SIG-M5 (cell line): ENCODE results near the gene SFTPB.
A peak's percentile ranks its signal among the peaks of the same experiment; 100 is the strongest.
"Not testable (repeated sequence)": the region's sequence is repeated elsewhere in the genome, so short reads cannot be mapped to it uniquely, and the experiment has no call there.

Experiments
- DNase-seq: peaks from one replicate; lab custom pipeline; 2025; lab: John Stamatoyannopoulos, UW

The SFTPB gene

DNA sequence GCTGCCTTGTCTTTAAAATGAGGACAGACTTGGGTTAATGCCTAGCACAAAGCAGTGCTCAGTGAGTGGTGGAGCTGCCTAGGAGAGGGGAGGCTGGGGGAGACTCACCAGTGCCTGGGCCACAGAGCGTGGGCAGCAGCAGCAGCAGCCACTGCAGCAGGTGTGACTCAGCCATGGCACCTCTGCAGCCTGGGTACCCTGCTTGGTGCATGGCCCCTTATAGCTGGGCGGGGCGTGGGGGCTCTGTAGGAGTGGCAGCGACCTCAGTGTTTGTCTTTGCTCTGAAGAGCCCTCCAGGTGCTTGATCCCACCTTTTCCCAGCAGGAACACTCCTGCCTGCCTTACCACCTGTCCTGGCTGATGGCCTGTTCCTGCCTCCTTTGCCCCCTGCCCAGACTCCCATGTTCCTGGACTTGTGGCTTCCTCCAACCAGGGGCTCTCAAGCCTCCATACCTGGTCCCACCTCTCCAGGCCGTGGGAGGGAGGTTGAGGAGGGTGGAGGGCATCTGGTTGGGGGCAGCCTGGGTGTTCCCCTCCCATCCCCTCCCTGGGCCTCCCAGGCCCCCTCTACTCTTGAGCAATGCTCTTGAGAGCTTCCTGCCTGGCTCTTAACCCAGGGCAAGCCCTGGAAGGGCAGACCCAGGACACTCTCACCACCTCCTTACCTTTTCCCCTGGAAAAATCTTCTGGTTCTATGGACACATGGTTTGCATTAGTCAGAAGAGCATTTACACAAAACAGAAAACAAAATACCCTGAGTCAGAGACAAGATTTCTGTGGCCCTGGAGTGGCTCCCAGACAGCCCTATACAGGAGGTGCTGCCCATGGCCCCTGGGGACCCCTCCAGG, at the start of gene SFTPB:
TSS of gene SFTPB (minus strand) at position 191 of the 848 bp plus-strand sequence. CDS start at position 175, 16 bp downstream.
- no peak for DNase-seq

DNA sequence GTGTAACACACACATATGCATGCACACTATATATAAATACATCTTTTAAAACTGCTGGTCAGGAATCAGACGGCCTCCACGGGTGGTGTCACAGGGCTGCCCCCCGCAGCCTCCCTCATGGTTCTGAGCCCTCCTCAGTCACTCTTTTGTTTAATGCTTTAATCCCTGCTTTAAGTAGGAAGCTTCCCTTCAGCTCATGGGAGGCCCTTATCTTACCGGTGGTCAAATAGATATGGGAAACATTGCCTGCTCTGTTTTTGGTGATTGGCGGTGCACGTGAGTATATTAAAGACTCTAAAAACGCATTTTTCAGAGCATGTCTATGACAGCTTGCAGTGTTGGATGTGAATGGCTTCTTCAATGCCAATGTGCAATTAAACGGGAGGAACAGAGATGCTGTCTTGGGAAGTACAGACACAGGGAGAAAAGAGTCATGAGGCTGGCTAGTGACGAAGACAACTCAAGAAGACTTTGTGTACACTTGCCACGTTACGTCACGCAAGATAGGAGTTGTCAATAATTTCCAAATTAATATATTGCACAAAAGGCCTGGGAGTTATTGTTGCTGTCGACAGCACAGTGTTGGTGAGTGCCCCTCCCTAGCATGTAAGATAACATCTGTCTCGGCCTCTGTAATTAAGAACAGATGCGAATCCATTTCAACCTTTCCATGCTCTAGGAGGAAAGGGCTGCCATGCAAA, 49.5 kb upstream of the SFTPB start:
- no peak for DNase-seq

DNA sequence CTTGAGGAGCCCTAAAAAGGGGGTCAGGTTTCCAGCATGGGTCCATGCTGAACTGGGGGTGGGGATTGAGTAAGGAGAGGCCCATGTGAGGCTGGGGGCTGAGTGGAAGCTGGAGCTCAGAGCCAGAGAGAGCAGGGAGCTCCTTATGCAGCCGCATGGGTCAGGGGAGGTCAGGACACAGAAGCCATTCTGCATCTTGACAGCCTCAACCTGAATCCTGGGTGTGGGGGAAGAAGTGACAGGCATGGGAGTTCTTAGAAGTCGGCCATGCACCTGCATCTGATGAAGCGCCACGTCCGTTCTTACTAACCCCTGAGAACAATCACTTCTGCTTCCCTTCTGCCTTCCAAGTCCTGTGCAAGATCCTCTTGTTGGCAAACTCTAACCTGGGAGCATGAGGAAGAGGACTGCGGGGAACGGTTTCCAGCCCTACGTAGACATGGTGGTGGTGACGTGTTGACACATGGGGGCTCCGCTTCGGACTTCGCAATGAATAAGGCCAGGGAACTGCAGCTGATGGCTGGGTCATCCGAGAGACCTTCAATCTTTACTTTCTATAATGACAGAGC, 48.4 kb upstream of the SFTPB start:
- DNase-seq, result no peak

DNA sequence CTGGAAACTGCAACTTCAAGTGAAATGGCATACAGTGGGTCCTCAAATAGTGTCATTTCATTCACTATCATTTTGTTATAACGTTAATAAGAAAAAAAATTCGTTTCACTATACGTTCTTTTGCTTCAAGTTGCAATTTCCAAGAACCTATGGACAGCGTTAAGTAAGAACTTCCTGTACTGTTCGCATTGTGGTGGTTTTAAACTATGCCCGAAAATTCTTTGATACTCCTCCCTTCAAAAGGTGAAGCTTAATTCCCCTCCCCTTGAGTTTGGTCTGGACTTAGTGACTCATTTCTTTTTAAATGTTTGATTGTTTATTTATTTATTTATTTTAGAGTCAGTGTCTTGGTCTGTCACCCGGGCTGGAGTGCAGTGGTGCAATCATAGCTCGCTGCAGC, 46.8 kb upstream of the SFTPB start:
- DNase-seq, result no peak

DNA sequence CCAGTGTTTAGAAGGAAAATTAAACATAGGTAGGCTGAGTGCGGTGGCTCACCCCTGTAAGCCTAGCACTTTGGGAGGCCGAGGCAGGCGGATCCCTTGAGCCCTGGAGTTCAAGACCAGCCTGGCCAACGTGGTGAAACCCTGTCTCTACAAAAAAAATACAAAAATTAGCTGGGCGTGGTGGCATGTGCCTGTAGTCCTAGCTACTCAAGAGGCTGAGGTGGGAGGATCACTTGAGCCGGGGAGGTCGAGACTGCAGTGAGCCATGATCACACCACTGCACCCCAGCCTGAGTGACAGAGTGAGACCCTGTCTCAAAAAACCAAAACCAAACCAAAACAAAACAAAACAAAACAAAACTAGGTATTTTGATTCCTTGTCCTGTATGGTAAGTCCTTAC, 46.4 kb upstream of the SFTPB start:
- not testable (repeated sequence) for DNase-seq

DNA sequence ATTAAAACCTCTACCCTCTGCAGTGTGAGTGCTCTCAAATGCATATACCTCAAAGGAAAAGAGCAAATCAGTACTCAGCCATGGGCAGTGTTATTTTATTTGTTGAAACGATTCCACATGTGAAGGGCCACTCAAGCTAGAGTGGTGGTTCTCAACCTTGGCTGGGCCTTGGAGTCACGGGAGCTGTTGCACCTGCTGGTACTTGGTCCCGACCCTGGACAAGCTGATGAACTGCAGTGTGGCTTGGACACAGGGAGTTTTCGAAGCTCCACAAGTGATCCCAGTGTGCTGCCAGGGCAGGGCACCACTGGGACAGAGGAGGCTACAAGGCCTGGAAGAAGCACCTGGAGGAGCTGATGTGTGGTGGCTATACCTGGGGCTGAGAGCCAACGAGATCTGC, 45.8 kb upstream of the SFTPB start:
- DNase-seq, result no peak

DNA sequence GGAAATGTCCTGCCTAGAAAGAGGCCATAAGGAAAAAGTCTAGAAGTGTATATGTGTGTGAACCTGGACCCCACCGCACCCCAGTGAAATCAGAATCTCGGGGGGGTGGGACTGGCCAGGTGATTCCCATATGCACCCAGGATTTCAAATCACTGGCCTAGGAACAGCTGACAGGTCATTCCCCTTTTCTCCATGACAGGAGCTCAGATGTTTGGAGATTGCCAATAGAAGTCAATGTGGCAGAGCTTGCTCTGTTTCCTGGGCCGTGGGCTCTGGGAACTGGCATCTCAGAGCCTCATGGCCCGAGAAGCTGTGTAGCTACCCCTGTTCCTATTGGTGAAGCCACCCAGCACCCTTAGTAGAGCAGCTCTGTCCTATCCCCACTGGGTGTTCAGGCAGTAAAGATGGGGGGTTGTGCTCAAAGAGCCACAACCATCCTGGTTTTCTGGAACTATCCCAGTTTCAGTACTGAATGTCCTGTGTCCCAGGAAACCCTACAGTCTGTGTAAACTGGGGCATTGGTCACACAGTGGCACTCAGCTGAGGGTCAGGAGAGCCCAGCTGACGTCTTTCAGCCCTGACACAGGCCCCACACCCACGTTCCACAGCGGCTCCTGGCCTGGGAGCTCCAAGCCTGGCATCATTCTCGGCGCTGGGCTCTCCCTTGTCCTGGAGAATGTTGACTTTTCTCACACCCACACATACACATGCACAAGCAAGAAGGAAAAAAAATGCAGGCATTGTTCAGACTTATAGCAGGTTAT, 45.0 kb upstream of the SFTPB start:
- DNase-seq, result no peak

DNA sequence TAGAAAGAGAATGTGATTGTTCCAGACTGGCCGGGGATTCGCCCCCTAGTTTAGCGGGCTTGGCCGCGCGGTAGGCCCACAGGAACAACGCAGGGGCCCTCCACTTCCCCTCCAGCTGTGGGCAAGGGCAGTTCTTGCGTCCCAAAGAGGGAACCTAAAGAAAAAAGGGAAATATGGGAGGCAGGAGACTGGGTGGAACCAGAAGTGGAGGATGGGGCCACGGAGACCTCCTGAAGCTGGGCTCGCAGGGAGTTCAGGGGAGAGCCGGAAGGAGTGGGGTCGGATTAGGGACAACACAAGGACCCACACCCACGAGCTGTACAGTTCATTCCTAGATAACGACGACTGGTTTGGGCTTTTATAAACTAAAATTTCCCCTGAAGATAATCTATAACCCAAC, 44.3 kb upstream of the SFTPB start:
- no peak for DNase-seq

DNA sequence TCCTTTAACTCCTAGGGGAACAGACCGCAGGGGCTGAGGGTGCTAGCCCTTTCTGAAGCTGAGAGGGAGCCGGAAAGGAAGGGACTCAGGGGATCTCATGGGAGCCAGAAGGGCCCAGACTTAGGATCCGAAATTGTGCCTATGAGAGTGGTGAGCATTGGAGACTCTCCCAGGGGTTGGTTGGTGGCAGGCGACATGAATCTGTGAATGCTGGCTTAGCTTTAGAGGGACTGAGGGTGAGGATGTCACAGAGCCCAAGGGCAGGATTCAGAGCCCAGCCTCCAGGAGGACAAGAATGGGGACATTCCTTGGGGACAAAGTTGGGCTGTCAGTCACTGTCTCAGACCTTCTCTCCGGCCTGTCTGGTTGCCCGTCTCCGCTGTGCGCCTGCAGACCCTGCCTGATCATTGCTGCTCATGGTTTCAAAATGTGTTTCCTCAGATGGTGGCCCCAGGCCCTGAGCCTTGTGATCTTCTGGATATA, 43.6 kb upstream of the SFTPB start:
- no peak for DNase-seq

DNA sequence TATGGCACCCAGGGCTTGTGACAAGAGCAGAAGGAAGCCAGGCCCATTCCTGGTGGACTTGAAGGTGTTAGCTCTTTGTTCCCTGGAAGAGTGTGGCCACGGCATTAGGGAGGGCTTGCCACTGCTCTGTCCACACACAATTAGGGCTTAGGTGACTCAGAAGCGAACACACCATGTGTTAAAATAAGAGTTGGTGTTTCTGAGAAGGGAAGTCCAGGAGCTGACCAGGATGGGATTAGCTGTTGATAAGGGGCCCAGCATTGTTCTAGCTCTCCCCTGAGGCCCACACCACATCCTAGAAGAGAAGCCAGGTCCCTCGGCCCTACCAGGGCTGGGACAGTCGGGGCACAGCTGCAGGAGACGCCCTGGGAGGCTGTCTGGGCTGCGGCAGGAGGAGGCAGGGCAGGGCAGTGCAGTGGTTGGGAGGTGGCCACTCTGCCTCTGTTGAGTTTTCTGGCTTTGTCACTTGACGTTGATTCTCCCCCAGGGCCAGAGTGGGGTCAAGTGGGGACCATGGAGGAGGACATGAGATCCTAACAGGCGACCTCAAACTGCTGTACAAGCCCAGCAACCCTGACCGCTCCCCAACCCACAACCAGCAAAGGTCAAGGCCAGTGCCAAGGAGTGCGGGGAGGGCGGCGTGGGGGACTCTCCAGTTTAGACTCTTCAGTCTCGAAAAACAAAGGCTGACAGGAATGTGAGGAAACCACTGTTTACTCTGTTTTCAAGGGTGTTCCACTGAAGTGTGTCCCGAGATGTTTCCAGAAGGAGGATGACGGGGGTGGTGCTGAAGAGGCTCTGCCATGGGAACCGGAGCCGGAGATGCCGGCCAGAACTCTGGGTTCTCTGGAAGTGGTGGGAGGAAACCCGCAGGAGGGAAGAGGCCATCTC, 42.9 kb upstream of the SFTPB start:
- DNase-seq, result no peak

DNA sequence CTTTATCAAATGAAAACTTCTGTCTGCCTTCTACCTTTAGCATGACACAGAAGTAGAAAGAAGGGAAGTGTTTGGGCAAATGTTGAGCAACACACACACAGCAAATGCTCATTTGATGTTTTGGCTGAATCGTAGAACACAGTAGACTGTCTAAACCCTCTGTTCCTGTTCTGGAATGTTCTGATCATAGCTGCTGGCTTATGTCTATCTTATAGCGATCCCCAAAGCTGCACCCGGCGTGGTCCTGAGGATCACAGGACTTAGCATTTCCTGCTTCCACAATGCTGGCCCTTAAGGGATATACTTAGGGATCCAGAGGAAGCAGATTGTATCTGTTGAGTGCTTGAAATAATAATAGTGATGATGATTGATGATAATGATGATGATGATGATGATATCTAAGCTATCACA, 41.4 kb upstream of the SFTPB start:
- DNase-seq, result no peak

DNA sequence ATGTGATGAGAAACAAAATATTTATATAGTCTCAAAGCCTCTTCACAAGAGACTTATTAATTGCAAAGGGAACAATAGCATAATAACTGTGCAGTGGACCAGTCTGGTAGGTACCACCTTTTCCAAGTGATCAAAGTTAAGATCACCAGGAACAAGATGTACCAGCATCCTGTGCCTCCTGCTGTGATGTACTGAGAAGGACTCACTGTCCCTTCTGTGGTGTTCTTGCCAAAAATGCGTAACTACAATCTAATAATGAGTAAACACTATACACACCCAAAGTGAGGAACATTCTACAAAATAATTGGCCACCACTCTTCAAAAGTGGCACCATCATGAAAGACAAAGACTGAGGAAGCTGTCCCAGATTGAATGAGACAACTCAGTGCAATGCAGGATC, 40.6 kb upstream of the SFTPB start:
- no peak for DNase-seq

DNA sequence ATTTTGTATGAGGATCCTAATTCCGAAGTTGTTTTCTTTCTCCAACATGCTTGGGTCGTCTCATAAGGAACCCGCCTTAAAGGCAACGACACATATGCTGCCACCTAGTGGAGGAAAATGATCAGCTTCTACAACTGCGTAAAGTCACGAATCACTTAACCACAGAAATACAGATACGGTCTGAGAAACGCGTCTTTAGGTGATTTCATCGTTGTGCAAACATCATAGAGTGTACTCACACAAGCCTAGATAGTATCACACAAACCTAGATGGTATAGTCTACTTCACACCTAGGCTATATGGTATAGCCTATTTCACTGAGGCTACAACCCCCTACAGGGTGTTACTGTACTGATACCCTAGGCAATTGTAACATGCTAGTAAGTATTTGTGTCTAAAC, 39.3 kb upstream of the SFTPB start:
- DNase-seq, result peak; percentile 57

DNA sequence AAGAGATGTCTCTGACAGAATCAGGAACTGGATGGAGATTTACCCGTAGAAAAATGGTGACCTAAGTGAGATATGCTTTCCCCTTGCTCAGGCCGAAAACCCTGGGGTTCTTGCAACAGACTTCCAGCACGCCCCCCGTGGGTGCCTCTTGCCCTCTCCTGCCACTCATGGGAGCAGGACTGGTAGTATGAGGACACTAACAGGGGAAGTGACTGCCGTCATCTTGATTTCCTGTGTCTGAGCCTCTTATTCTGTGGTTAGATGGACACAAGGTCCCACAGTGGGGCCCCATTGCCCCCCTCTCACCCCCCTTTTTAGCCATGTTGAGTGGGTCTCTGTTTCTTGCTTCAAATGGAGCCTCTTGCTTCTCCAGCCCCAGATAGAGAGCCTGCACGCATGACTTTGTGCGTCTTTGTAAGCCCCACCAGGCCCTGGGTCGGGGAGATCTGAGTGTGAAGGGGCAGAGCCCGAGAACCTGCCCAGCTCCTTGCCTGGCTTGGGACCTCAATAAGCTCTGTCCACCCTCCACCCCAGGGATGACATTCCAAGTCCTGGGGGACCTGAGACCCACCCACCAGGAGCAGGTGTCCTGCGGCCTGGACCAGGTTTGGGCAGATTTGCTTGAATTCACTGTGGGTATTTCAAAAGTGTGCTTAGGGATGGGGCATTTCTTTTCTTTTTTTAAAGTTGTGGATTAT, 38.7 kb upstream of the SFTPB start:
- peak; percentile 34 for DNase-seq

DNA sequence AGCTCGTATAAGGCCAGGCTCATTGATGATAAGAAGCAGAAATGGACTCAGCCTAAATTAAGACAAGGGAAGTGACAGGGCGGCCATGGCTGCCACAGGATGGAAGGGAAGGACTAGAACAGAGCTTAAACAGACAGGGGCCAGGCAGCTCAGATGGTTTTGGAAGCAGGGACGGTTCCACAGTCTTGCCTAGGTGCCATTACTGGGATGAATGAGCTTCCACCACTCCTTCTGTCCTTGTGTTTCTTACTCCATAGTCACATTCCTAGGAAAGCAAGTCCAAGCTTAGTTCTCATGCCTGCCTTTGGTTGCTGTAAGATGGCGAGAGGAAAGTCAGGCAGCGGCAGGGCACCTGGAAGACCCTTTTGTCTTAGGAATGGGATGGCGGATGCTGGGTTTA, 38.1 kb upstream of the SFTPB start:
- no peak for DNase-seq

DNA sequence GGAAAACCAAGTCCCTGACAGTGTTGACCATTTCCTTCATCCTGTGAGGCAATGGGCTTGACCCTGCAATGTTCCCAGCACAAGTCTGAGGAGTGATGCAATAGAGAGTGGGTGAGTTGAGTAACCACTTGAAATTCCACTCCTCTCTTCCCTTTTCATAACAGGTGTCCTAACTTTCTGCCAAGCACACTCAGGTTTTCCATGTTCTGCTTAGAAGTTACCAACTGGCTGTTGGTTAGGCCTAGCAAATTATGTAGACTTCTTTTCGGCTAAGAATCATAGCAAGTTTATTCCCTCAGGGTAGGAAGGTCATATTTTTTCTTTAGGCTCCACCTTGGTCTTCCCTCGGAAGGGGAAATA, 37.7 kb upstream of the SFTPB start:
- DNase-seq, result no peak

DNA sequence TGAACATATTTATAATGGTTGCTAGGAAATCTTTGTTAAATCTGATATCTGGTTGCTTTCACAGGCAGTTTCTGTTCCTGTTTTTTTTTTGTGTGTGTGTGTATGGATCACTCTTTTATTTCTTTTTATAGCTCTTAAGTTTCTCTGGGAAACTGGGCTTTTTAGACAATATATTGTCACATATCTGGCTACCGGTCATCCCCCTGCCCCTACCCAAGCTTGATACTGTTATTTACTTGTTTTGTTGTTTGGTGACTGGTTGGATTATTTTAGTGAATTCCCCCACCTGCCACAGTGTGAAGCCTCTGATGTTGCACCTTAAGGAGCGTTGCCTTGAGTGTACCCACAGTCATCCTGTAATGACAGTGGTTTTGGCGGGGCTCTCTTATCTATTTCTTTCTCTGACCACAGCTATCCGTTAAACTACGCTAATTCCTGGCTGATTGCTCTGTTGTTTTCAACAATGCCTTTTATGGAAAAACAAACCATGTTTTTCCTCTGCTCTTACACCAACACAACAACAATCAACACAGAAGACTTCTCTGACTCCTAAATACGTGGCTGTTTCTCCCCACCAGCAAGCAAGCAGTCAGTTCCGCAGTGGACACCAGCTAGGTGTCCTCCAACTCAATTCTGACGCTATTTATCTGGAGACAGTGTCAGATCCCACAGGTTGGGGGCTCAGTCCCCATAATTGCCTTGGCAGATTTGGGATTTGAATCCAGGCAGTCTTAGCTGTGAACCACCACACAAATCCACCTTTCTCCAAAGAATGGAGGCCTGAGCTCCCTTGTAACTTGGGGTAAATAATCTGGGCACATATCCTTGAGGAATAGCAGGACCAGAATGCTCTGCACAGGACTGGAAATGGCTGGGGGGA, 37.0 kb upstream of the SFTPB start:
- peak; percentile 70 for DNase-seq

DNA sequence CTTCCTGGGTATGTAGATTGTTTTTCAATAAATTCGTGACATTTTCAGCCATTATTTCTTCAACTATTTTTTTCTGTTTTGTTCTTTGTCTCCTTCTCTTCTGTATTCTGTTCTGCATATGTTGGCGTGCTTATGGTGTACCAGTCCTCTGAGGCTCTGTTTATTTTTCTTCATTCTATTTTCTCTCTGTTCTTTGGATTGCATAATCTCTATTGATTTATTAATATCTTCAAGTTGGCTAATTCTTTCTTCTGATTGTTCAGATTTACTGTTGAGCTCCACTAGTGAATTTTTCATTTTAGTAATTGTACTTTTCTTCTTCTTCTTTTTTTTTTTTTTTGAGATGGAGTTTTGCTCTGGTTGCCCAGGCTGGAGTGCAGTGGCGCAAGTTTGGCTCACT, 36.0 kb upstream of the SFTPB start:
- DNase-seq, result no peak

DNA sequence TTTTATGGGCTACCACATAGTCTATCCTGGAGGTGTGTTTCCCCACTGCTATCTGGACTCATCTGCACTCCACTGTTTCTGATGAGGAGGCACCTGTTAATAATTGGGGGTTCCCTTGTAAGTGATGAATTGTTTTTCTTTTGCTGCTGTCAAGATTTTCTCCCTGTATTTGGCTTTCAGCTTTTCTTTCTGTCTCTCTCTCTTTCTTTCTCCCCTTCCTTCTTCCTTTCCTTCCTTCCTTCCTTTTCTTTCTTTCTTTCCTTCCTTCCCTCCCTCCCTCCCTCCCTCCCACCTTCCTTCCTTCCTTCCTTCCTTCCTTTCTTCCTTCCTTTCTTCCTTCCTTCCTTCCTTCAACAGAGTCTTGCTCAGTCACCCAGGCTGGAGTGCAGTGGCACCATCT, 35.3 kb upstream of the SFTPB start:
- DNase-seq, result no peak

DNA sequence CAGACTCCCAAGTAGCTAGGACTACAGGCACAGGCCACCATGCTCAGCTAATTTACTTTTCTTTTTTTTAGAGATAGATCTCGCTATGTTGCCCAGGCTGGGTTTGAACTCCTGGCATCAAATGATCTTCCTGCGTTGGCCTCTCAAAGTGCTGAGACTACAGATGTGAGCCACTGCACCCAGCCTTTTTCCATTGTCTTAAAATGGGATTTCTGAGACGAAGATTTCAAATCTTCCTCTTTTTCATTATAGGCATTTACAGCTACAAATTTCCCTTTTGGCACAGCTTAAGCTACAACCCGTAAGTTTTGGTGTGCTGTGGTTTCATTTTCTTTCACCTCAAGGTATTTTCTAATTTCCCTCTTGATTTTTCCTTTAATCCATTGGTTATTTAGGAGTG, 34.8 kb upstream of the SFTPB start:
- no peak for DNase-seq
